ENCODE measurements around the gene KANTR. TPM values are rescaled to one million over a fixed set of nuclear protein-coding genes. Genes with fewer than 3 reads are reported as not detected.

The KANTR gene
- total and polyA plus RNA-seq, 2 of the 4 experiments (the other 2 are of a cell fraction): 1.6 to 6.3 TPM

DNA sequence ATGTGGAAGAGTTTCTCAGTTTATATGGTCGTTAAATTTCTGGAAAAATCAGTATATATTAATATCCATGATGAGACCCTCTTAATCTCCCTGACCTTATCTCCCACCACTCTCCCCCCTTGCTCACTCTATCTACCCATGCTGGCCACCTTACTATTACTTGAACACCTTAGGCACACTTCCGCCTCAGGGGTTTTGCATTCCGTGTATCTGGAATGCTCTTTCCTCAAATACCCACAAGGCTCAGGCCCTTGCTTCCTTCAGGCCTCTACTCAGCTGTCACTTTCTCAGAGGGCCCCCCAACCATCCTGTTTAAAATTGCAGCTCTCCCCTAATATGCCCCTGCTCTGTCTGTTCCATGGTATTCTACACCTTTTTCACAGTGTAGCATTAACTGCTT is 1.9 kb downstream of the KANTR start:
- no peaks in the 10 kb centered on the region for H3K9me1 ChIP-seq (ENCODE audit: insufficient read depth, low read length)
- no peak overlapping the region for H2BK5ac ChIP-seq (ENCODE audit: low read depth, low read length, poor library complexity, severe bottlenecking)
- H2BK15ac ChIP-seq (ENCODE audit: low read depth, low read length): no peak overlapping the region
- H3K4me2 ChIP-seq (ENCODE audit: low read depth, low read length): no peak overlapping the region
- in situ Hi-C loops (cut with MboI; ENCODE audit: low sequenced_read_pairs) (no loop called here), intact Hi-C loops (cut with micrococcal nuclease) (no loop called here), dilution Hi-C loops (cut with HindIII; ENCODE audit: low sequenced_read_pairs, unreplicated experiment) (no loop called here)
- H3K14ac ChIP-seq (replicated peaks; ENCODE audit: low read depth, low read length): no peak overlapping the region
- ChIA-PET POLR2A (ENCODE audit: unreplicated experiment) (no interaction called here), CTCF (no interaction called here)
- no peak overlapping the region for H2AK5ac ChIP-seq (ENCODE audit: low read depth, low read length)
- H3K4ac ChIP-seq (ENCODE audit: low read depth, low read length): no peak overlapping the region
- no peaks in the 10 kb centered on the region for H3K4me1 ChIP-seq (ENCODE audit: control insufficient read depth, insufficient read depth, low read length)
- WGBS, 2 experiments (ENCODE audit: extremely low coverage in 2 of 2, insufficient read length in 1 of 2): 90% methylated on average over 2 of the region's 3 CpGs; no CpG with 5 or more reads in 1 of the 2 experiments
- no peak overlapping the region for H4K5ac ChIP-seq (ENCODE audit: low read depth, low read length)
- H3K4me3 ChIP-seq (ENCODE audit: insufficient read depth, low read depth, low read length): no peak overlapping the region
- H3K9me3 ChIP-seq (ENCODE audit: control insufficient read depth, insufficient read depth, low read length): no peaks in the 10 kb centered on the region
- H2BK20ac ChIP-seq (ENCODE audit: low read depth, low read length): no peak overlapping the region
- TF ChIP-seq FOS (IDR thresholded peaks at IDR 0.05; ENCODE audit: low read depth, low read length) (no peak), CEBPB (IDR thresholded peaks at IDR 0.05; ENCODE audit: low read depth, low read length) (no peak), BHLHE40 (IDR thresholded peaks at IDR 0.05; ENCODE audit: low read depth, low read length) (no peak), MXI1 (IDR thresholded peaks at IDR 0.05; ENCODE audit: borderline replicate concordance, low read depth, low read length) (no peak), RAD21 (IDR thresholded peaks at IDR 0.05; ENCODE audit: low read length) (no peak), POLR2A (IDR thresholded peaks at IDR 0.05; ENCODE audit: low read depth, low read length) (no peak), SMC3 (IDR thresholded peaks at IDR 0.05; ENCODE audit: low read depth, low read length) (no peak), MAZ (IDR thresholded peaks at IDR 0.05; ENCODE audit: borderline replicate concordance, low read depth, low read length) (no peak), RFX5 (IDR thresholded peaks at IDR 0.05; ENCODE audit: low read depth, low read length) (no peak), RCOR1 (IDR thresholded peaks at IDR 0.05; ENCODE audit: insufficient replicate concordance, low read length) (no peak), MAFK (IDR thresholded peaks at IDR 0.05; ENCODE audit: low read depth, low read length) (no peak)
- TF ChIP-seq, protein P1, sequence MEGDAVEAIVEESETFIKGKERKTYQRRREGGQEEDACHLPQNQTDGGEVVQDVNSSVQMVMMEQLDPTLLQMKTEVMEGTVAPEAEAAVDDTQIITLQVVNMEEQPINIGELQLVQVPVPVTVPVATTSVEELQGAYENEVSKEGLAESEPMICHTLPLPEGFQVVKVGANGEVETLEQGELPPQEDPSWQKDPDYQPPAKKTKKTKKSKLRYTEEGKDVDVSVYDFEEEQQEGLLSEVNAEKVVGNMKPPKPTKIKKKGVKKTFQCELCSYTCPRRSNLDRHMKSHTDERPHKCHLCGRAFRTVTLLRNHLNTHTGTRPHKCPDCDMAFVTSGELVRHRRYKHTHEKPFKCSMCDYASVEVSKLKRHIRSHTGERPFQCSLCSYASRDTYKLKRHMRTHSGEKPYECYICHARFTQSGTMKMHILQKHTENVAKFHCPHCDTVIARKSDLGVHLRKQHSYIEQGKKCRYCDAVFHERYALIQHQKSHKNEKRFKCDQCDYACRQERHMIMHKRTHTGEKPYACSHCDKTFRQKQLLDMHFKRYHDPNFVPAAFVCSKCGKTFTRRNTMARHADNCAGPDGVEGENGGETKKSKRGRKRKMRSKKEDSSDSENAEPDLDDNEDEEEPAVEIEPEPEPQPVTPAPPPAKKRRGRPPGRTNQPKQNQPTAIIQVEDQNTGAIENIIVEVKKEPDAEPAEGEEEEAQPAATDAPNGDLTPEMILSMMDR (conservative IDR thresholded peaks at IDR 0.05; ENCODE audit: low read depth, low read length): no peak
- TF ChIP-seq, protein P2, sequence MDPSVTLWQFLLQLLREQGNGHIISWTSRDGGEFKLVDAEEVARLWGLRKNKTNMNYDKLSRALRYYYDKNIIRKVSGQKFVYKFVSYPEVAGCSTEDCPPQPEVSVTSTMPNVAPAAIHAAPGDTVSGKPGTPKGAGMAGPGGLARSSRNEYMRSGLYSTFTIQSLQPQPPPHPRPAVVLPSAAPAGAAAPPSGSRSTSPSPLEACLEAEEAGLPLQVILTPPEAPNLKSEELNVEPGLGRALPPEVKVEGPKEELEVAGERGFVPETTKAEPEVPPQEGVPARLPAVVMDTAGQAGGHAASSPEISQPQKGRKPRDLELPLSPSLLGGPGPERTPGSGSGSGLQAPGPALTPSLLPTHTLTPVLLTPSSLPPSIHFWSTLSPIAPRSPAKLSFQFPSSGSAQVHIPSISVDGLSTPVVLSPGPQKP (IDR thresholded peaks at IDR 0.05; ENCODE audit: borderline replicate concordance, low read depth, low read length): no peak
- TF ChIP-seq, protein P3, sequence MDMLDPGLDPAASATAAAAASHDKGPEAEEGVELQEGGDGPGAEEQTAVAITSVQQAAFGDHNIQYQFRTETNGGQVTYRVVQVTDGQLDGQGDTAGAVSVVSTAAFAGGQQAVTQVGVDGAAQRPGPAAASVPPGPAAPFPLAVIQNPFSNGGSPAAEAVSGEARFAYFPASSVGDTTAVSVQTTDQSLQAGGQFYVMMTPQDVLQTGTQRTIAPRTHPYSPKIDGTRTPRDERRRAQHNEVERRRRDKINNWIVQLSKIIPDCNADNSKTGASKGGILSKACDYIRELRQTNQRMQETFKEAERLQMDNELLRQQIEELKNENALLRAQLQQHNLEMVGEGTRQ (IDR thresholded peaks at IDR 0.05; ENCODE audit: low read depth, low read length): no peak
- H4K8ac ChIP-seq (ENCODE audit: low read depth in 2 of 2, low read length in 2 of 2): no peak overlapping the region
- no peak overlapping the region for H2BK120ac ChIP-seq (ENCODE audit: low read depth, low read length)
- H3K36me3 ChIP-seq (ENCODE audit: control insufficient read depth, insufficient read depth, low read length): no peaks in the 10 kb centered on the region
- H3K18ac ChIP-seq (ENCODE audit: low read depth, low read length): no peak overlapping the region
- H3K27me3 ChIP-seq (ENCODE audit: control insufficient read depth, insufficient read depth, low read length): peaks cover 3% of the 10 kb centered on the region; the same call in 1 of the 2 replicates
- no peak overlapping the region for H2AFZ ChIP-seq (replicated peaks; ENCODE audit: low read length, poor library complexity)
- H4K91ac ChIP-seq (ENCODE audit: insufficient read depth, low read depth, low read length): no peak overlapping the region
- no peak for DNase-seq
- H2AK9ac ChIP-seq (replicated peaks; ENCODE audit: low read depth, low read length, poor library complexity): peak overlapping the region; percentile 42
- ATAC-seq (ENCODE audit: low read depth): no peak
- H4K20me1 ChIP-seq (ENCODE audit: insufficient read depth, low read length): no peaks in the 10 kb centered on the region
- no peak overlapping the region for H3K23ac ChIP-seq (ENCODE audit: low read depth, low read length)
- H3K56ac ChIP-seq (ENCODE audit: extremely low read depth, insufficient read depth, low read length): no peak overlapping the region
- no peak overlapping the region for H3K9ac ChIP-seq (ENCODE audit: low read depth, low read length)
- no peak overlapping the region for H3K27ac ChIP-seq (ENCODE audit: insufficient read depth, low read length)
- no TSS peak for BruUV-seq (replicated peaks)
- H3K79me1 ChIP-seq (ENCODE audit: low read depth in 1 of 2, low read length in 2 of 2): peaks cover 5 to 14% of the 10 kb centered on the region in 2 experiments; a peak in 3 of 4 replicates
